ENCODE data around the gene UGT1A9. TPM values are rescaled to one million over a fixed set of nuclear protein-coding genes. Genes with fewer than 3 reads are reported as not detected.

The UGT1A9 gene
- polyA plus RNA-seq, 1 donor from 2014 or later, result not detected

GRCh38 chr2:233813236-233814055, 141.7 kb downstream of the UGT1A9 start:
- Histone ChIP-seq H3K27ac (ENCODE audit: low read length) (no peak overlapping the region), H3K27me3 (ENCODE audit: insufficient read depth, low read depth, low read length) (no peaks in the 10 kb centered on the region), H3K9me2 (ENCODE audit: insufficient read depth, low read length) (no peaks in the 10 kb centered on the region), H3K4me3 (ENCODE audit: low read length) (no peak overlapping the region), H3F3A (ENCODE audit: insufficient read depth, low read length, poor library complexity, severe bottlenecking) (no peaks in the 10 kb centered on the region), H3K79me2 (replicated peaks; ENCODE audit: insufficient read depth, low read length) (no peaks in the 10 kb centered on the region), H3K9me3 (ENCODE audit: low read length) (no peaks in the 10 kb centered on the region), H3K9ac (ENCODE audit: low read length) (no peak overlapping the region), H2AFZ (ENCODE audit: low read depth, low read length) (no peak overlapping the region), H4K20me1 (ENCODE audit: insufficient read depth) (no peaks in the 10 kb centered on the region), H3K4me2 (ENCODE audit: low read length) (no peak overlapping the region), H3K36me3 (ENCODE audit: insufficient read depth, low read length) (no peaks in the 10 kb centered on the region)
- TF ChIP-seq CTCF (IDR thresholded peaks at IDR 0.05; ENCODE audit: poor library complexity, severe bottlenecking), result no peak

- Histone ChIP-seq H3K4me3 (ENCODE audit: low read length) (no peak overlapping the region), H3K9me3 (ENCODE audit: low read length) (no peaks in the 10 kb centered on the region), H3K27me3 (ENCODE audit: insufficient read depth, low read depth, low read length) (no peaks in the 10 kb centered on the region), H3K9ac (ENCODE audit: low read length) (no peak overlapping the region), H3K36me3 (ENCODE audit: insufficient read depth, low read length) (no peaks in the 10 kb centered on the region), H3K79me2 (replicated peaks; ENCODE audit: insufficient read depth, low read length) (no peaks in the 10 kb centered on the region), H3K4me2 (ENCODE audit: low read length) (no peak overlapping the region), H4K20me1 (ENCODE audit: insufficient read depth) (no peaks in the 10 kb centered on the region), H3K9me2 (ENCODE audit: insufficient read depth, low read length) (no peaks in the 10 kb centered on the region), H3F3A (ENCODE audit: insufficient read depth, low read length, poor library complexity, severe bottlenecking) (no peaks in the 10 kb centered on the region), H3K27ac (ENCODE audit: low read length) (no peak overlapping the region), H2AFZ (ENCODE audit: low read depth, low read length) (no peak overlapping the region)
- TF ChIP-seq EZH2 (IDR thresholded peaks at IDR 0.05; ENCODE audit: borderline replicate concordance, insufficient read depth, low read length, poor library complexity, severe bottlenecking) (no peak), CTCF (IDR thresholded peaks at IDR 0.05; ENCODE audit: poor library complexity, severe bottlenecking) (no peak), MXI1 (conservative IDR thresholded peaks at IDR 0.05; ENCODE audit: poor library complexity, severe bottlenecking) (no peak), REST (IDR thresholded peaks at IDR 0.05; ENCODE audit: borderline replicate concordance) (no peak), RAD21 (conservative IDR thresholded peaks at IDR 0.05) (no peak), EP300 (conservative IDR thresholded peaks at IDR 0.05; ENCODE audit: poor library complexity, severe bottlenecking) (no peak)
Observed at GRCh38 chr2:233814056-233814835, 142.5 kb downstream of the UGT1A9 start.

Data from neural cell (in vitro differentiated cells).